8988T (cell line): ENCODE results near the gene ZSCAN5A.
"Not testable (repeated sequence)": the region's sequence is repeated elsewhere in the genome, so short reads cannot be mapped to it uniquely, and the experiment has no call there.

Experiments
- DNase-seq: peaks from one replicate; pipeline ENCODE4 v3.0.0; 2011

ZSCAN5A gene

DNA sequence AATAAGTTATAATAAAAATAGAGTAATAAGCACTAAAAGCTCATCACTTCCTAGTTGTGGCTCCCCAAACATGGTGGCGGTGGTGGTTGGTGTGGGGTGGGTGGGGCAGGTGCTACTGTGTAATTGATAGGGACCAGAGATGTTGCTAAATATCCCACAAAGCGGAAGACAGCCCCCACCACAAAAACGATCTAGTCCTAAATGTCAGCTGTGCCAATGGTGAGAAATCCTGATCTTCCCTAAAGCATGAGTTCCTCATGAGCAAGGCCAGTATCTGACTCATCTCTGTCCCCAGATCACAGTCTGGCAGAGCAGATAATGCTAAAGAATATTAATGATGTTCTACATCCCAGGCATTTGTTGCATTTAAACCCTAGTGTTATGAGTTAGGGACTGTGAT is 44.0 kb downstream of the ZSCAN5A start:
- no peak for DNase-seq

DNA sequence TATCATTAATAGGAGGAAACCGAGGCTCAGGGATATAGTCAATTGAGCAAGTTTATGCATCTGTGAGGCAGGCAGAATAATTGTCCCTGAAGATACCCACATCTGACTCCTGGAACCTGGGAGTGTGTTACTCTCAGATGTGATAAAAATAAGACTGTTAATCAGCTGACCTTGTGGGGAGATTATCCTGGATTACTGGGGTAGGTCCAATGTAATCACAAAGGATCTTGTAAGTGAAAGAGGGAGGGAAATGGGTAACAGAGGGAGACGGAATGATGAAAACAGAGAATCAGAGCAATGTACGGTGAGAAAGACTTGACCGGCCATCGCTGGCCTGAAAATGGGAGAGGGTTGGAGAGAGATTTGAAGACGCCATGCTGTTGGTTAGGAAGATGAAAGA is 45.3 kb downstream of the ZSCAN5A start:
- no peak for DNase-seq

DNA sequence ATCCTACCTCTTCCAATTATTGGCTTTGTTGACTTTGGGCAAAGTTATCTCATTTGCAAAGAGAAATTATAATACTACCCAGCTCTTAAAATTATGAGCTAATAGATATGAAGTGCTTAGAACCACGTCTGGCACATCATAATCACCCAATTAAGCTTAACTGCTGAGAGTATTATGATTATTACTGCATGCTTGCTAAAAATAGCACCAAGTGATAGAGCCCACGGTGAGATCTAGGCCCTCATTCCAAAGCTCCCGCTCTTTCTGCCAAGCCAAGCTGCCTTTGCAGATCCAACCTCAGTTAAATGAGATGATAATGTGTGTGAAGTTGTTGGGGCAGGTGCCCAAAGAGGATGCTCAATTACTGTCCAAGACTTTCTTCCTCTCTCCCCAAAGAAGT is 48.6 kb downstream of the ZSCAN5A start:
- no peak for DNase-seq

DNA sequence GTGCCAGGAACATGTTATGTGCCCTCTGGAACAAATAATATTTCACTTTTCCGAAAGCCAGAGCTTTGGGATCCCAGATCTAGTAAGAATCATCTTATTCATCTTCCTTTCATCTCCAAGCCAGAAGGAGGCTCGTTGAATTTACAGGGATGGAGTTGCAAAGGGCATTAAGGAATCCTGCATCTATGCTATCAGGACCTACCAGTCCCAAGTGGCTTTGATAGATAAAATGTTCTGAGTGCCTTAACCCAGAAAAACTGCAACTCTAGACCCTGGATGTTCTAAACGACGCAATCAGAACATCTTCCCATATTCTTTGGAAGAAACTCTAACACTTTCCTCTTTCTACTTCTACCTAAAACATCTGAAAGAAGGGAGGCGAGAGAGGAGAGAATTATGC is 51.3 kb downstream of the ZSCAN5A start:
- DNase-seq: no peak

DNA sequence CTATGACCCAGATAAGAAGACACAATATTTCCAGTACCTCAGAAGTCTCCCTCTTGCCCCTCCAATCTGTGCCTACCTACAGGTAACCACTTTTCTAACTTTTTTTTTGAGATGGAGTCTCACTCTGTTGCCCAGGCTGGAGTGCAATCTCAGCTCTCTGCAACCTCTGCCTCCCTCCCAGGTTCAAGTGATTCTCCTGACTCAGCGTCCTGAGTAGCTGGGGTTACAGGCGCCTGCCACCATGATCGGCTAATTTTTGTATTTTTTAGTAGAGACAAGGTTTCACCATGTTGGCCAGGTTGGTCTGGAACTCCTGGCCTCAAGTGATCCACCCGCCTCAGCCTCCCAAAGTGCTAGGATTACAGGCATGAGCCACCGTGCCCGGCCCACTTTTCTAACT is 52.7 kb downstream of the ZSCAN5A start:
- not testable (repeated sequence) for DNase-seq

DNA sequence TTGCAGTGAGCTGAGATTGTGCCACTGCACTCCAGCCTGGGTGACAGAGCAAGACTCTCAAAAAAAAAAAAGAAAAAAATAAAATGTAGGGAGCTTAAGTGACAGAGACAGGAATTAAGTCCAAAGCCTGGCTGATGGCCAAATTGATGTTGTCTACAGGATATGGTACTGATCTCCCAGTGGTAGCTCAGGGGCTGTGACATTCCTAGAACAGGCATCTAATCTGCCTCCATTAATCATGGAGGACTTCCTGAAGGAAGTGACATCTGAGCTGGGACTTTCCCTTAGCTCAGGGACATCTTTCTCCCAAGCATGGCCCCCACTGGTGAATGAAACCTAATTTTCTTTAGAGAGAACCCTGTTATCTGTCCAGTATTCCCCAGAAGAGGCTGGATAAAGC is 53.5 kb downstream of the ZSCAN5A start:
- DNase-seq: no peak

DNA sequence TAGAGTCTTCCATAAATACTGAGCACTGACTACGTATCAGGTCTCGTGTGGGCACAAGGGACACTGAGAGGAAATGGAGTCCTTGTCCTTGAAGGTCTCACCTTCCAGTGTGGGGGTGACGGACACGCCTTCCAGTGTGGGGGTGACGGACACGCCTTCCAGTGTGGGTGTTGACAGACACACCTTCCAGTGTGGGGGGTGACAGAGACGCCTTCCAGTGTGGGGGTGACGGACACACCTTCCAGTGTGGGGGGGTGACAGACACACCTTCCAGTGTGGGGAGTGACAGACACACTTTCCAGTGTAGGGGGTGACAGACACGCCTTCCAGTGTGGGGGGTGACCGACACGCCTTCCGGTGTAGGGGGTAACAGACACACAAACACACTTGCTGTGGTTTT is 56.4 kb downstream of the ZSCAN5A start:
- no peak for DNase-seq

DNA sequence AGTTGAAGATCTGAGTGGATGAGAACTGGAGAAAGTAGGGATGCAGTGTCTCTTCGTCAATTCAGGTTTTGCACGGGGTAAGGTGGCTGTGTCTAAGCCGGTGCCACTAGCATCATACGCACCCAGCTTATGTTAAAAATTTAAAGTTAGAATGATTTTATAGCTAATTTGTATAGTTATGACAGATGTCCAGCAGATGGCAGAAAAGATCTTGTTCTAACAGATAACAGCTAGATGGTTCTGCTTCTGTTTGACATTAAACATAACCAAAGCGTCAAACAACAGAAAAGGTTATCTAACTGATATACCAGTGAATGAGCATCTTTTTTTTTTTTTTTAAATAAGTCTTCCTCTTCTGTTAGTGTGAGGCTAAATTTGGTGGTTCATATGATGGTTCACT is 60.9 kb downstream of the ZSCAN5A start:
- no peak for DNase-seq

DNA sequence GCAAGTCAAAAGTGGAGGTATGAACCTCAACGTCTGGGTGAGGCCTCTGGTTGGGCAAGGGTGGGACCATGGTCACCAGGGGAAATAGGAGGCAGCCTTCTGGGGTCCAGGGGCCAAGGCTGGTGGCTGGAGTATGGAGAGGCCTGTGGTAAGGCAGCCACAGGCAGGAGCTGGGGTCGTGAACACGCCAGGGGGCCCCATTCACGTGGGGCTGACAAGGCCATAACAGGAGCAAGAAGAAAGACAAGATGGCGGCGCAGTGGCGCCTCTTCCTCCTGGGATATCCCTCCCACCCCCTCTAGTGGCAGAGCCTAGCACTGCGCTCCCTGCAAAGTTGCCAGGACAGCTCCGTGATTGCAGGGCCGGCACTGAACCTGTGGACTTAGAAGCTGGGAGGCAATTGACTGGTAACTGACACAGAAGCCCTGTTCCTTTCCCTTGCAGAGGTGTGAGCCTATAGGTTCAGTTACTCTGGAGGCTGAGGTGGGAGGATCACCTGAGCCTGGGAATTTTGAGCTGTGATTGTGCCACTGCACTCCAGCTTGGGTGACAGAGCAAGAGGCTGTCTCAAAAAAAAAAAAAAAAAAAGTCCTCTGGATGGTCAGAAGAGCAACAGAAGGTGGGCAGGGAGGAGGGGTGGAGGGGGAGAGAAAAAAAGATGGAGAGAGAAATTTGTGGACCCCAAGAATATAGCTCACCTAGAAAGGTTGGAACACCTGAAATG is 61.8 kb downstream of the ZSCAN5A start:
- peak; percentile 51 for DNase-seq

DNA sequence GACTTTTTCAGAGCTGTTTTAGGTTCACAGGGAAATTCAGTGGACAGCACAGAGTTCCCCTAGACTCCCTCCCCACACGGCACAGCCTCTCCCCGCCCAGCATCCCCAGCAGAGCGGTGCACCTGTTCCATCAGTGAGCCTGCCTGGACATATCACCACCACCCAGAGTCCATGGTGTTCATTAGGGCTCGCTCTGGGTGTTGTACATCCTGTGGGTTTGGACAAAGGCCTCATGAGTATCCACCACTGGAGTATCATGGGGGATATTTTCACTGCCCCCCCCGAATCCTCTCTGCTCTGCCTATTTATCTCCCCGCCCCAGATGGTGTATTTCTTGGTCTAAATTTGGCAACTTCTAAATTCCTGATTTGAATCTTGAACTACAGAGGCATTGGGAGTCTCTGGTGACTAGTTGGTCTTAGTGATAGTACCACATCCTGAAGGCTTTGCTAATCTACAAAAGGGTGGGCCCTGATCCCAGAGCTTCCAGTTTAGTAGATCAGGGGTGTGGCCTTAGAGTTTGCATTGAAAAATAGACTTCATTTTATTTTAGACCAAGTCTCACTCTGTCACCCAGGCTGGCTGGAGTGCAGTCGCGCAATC is 65.8 kb downstream of the ZSCAN5A start:
- DNase-seq: not testable (repeated sequence)

DNA sequence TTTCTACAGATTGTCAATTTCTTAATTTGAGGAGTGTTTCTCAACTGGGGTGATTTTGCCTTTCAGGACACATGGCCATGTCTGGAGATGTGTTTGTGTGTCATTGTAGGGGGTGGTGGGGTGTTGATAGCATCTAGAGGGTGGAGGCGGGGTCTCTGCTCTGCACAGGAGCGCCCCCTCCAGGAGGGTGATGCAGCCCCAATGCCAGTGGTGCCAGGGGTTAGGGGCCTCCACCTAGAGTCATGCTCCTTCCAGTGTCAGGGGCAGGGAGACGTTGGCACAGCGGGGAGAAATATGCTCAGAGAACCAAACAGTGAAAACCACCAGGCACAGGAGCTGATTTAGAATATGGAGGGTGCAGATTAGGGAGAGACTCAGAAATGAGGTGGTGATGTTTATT is 68.9 kb downstream of the ZSCAN5A start:
- not testable (repeated sequence) for DNase-seq

DNA sequence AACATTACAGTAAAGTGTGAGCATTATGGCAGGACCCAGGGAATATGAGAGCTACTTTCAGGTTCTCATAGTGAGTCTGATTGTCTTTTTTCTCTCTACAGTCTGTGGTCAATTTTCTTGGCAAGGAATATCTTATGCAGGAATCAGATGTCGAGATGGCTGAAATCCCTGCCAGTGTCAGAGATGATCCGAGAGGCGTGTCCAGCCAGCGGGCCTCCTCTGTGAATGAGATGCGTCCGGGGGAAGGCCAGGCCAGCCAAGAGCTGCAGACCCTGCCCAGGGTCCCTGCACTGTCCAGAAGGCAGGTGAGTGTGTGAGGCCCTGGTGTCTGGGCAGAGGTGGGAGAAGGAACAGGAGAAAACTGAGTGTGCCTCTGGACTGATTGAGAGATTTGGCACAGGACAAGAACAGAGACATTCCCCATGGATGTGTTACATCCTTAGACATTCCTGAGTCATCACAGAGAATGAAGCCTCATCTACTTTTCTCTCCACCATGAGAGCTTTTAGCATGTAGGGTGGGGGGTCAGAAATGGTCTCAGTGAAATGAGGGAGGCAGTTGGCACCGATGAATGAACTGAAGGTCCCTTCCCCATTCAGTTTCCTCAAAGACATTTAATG is 69.4 kb downstream of the ZSCAN5A start:
- peak; percentile 41 for DNase-seq

DNA sequence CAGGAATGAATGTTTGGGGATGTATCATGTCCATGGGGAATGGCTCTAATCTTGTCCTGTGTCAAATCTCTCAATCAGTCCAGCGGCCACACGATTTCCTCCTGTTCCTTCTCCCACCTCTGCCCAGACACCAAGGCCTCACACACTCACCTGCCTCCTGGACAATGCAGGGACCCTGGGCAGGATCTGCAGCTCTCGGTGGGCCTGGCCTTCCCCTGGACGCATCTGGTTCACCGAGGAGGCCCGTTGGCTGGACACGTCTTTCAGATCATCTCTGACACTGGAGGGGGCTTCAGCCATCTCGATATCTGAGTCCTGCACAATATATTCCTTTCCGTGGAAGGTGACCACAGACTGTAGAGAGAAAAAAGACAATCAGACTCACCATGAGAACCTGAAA is 91.2 kb downstream of the ZSCAN5A start:
- DNase-seq: no peak

DNA sequence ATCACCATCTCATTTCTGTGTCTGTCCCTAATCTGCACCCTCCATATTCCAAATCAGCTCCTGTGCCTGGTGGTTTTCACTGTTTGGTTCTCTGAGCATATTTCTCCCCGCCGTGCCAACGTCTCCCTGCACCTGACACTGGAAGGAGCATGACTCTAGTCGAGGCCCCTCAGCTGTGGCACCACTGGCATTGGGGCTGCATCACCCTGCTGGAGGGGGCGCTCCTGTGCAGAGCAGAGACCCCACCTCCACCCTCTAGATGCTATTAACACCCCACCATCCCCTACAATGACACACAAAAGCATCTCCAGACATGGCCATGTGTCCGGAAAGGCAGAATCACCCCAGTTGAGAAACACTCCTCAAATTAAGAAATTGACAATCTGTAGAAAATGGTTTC is 91.7 kb downstream of the ZSCAN5A start:
- DNase-seq: no peak

DNA sequence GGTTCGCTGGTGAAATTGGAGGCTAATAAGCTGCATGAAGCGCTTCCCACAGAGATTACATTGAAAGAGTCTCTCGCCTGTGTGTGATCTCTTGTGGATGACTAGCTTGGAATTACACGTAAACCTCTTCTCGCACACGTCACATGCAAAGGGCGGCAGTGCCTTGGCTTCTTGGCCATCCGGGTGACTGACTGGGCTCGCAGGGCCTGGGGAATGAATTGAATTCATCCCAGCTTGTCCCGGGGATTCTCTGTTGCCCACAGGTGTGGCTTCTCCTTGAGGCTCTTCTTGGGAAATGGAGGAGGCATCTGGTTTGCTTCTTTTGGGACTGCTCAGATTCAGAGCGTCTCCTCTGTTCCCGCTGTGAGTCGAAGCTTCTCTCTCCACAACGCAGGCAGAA is 92.8 kb downstream of the ZSCAN5A start:
- DNase-seq: no peak

DNA sequence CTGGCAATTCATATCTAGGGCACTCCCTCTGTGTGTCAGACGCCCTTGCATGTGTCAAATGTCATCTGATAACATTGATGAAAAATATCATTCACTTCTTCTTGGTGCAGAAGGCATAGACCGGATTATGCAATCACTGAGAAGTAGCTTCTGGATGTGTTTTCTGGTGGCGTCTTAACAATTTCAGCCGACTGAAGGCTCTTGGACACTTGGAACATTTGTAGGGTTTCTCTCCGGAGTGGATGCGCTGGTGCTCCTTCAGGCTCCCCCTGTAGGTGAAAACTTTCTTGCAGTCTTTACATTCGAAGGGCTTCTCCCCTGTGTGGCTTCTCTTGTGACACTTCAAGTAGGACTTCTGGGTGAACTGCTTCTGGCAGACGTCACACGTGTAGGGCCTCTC is 93.2 kb downstream of the ZSCAN5A start:
- DNase-seq: not testable (repeated sequence)

DNA sequence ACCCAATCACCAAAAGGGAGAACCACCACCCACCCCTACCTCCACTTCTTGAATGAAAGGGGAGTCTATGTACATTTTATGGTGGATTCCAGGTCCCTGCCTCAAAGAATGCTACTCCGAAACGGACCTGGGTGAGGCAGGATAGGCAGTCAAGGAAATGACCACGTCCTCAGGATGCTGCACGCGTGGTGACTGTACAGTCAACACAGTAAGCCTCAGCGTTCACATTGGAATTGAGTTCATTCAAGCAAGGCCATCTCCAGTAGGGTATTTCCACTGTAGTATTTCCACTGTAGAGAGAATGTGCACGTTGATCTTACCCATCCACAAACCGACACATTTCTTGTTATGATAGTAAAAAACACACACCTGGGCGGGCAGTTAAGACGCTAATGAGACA is 95.7 kb downstream of the ZSCAN5A start:
- DNase-seq: no peak

DNA sequence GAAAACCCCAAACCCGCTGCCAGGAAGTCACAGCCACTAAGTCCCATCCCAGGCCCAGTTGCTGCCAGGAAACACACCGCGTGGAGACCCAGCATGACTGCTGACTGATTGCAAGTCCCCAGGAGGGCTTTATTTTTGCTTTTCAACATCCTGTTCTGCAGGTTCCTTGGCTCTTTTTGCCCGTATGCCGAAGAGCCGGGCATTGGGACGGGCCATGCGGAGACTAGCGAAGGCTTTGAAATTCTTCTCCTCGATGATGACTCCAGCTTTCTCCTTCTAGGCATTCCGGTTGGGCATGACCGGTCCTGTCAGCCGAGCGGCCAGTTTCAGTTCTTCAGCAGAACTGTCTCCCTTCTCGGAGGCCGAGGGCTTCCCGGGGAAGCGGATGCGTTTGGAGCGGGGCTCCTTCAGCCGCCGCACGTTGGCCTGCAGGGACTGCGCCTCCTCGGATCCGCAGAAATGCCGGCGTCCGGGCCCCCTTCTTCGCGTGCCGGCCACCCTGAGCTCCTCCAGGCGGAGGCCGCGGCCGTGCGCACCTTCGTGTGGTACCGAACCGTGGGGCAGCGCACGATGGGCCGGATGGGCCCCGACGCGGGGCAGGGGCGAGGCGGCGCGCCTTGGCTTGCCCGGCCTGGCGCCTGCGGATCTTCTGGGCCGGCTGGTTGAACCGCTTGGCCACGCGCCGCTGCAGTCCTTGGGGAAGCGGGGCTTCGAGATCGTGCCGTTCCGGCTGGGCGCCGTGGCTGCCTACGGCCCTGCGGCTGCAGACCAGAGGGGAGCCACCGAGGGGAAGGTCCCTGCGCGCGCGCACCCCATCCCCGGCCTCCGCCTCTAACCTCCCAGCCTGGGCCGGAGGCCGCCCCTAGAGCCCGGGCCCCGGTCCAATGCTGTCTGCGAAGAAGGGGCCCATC is 97.3 kb downstream of the ZSCAN5A start:
- DNase-seq: no peak

DNA sequence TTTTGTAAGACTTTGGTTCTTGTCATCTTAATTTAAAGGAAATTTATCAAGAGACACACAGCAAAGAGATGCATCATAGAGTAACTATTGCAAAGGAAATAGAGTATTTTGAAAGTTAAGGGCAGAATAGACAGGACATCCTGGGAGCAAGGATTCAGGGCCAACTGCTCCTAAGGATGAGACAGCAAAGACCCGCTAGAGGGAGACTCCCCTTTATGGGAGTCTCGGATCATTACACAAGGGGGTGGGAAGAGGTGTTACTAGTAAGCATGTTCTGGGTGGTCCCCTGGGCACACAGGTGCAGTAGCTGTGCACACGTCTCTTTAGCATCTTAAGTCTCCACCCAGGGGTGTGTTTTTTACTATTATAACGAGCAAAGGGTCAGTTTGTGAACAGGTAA is 102.9 kb downstream of the ZSCAN5A start:
- DNase-seq: no peak

DNA sequence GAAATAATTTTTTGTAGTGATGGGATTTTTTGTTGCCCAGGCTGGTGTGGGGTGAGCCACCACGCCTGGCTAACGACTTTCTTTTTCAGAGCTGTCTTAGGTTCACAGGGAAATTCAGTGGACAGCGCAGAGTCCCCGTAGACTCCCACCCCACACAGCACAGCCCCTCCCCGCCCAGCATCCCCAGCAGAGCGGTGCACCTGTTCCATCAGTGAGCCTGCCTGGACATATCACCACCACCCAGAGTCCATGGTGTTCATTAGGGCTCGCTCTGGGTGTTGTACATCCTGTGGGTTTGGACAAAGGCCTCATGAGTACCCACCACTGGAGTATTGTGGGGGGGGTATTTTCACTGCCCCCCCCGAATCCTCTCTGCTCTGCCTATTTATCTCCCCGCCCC is 104.6 kb downstream of the ZSCAN5A start:
- not testable (repeated sequence) for DNase-seq

DNA sequence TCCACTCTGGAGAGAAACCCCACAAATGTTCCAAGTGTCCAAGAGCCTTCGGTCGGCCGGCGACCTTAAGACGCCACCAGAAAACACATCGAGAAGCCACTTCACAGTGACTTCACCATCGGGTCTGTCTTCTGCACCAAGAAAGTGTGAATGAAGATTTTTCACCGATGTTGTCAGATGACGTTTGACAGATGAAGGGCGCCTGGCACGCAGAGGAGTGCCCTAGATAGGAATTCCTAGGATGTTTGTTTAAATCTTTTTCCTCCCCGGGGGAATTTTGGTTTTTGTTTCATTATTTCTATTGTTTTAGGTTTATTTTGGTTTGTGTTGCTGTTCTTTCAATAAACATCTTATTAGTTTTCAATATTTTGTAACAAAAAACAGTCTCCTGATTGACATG is 105.5 kb downstream of the ZSCAN5A start:
- DNase-seq: no peak

DNA sequence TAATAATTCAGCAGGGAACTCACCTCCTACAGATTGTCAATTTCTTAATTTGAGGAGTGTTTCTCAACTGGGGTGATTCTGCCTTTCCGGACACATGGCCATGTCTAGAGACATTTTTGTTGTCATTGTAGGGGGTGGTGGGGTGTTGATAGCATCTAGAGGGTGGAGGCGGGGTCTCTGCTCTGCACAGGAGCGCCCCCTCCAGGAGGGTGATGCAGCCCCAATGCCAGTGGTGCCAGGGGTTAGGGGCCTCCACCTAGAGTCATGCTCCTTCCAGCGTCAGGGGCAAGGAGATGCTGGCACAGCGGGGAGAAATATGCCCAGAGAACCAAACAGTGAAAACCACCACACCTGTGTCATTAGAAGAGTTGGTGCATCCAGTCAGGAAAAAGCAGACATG is 107.1 kb downstream of the ZSCAN5A start:
- DNase-seq: not testable (repeated sequence)

DNA sequence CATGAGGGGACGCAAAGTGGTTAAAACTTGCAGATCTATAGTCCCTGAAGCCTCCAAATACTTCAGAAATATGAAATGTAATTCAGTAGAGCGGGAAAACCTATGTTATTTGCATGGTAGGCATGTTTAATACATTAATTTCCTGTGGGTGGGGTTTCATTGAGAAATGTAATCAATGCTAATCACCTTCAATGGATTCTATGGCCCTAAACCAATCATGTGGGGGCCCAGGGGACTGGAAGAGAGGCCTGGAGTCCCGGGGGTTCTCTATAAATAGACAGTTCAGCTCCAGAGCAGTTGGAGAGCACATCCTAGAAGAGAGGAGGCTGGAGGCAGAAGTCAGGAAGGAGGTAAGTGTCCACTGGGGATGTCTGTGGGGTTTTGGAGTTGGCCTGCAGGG is 112.7 kb downstream of the ZSCAN5A start, which contains the start of gene ZSCAN5C:
Gene ZSCAN5C (plus strand): TSS at position 301 of the 400 bp plus-strand sequence. CDS start 3,641 bp downstream, outside the sequence.
- no peak for DNase-seq
